H1 (cell line): ENCODE data around the gene MOB1B. TPM values are rescaled to one million over a fixed set of nuclear protein-coding genes. Genes with fewer than 3 reads are reported as not detected.

Experiments
- CTCF ChIA-PET: fragments of 300-600 bp; sonication (Branson Sonifier 250); formaldehyde crosslinking; loops from one replicate; lab custom pipeline; 2021; ENCODE audit not compliant: partially characterized antibody; lab: Charles Lee
- POLR2A ChIA-PET: fragments of 300-600 bp; sonication (Branson Sonifier 250); formaldehyde crosslinking; loops from one replicate; lab custom pipeline; 2021; ENCODE audit warnings: inconsistent platforms; ENCODE audit not compliant: partially characterized antibody; lab: Charles Lee
- DNase-seq, 2 experiments: peaks; one replicate each; pipeline versions ENCODE4 v3.0.0 to v3.0.0-alpha.2; 2010 to 2022; ENCODE audit warnings: low spot score in 2 of 2, low read depth in 1 of 2, mixed read lengths in 1 of 2
- FAIRE-seq: peaks from 2 replicates; lab custom pipeline; 2011; peaks lifted over from hg19 to GRCh38; lab: Jason Lieb, UNC
- H2AFZ ChIP-seq: 2 replicates; pipeline ENCODE4 v1.8.1; 2012; ENCODE audit warnings: low read length, inconsistent platforms
- H2AK5ac ChIP-seq: 2 replicates; pipeline ENCODE4 v1.6.1; 2013; ENCODE audit warnings: low read depth, low read length
- H2BK120ac ChIP-seq: replicated peaks from 2 replicates; pipeline ENCODE3; 2013; ENCODE audit warnings: low read depth, low read length, inconsistent platforms
- H2BK12ac ChIP-seq: 2 replicates; pipeline ENCODE4 v1.6.1; 2013; ENCODE audit warnings: low read depth, low read length
- H2BK15ac ChIP-seq: 2 replicates; pipeline ENCODE4 v1.6.1; 2013; ENCODE audit warnings: low read length
- H2BK20ac ChIP-seq: 2 replicates; pipeline ENCODE4 v1.6.1; 2013; ENCODE audit warnings: low read length
- H2BK5ac ChIP-seq: 2 replicates; pipeline ENCODE4 v1.6.1; 2013; ENCODE audit warnings: low read depth, low read length
- H3K14ac ChIP-seq: 2 replicates; pipeline ENCODE4 v1.6.1; 2013; ENCODE audit warnings: inconsistent platforms; ENCODE audit not compliant: insufficient read length
- H3K18ac ChIP-seq: 2 replicates; pipeline ENCODE4 v1.6.1; 2013; ENCODE audit warnings: low read length; ENCODE audit errors: extremely low read depth
- H3K23ac ChIP-seq: 2 replicates; pipeline ENCODE4 v1.6.1; 2013; ENCODE audit warnings: inconsistent platforms; ENCODE audit not compliant: insufficient read length
- H3K23me2 ChIP-seq: 2 replicates; pipeline ENCODE4 v1.6.1; 2013; ENCODE audit warnings: low read depth, low read length
- H3K27ac ChIP-seq: 2 replicates; pipeline ENCODE4 v1.6.1; 2011; ENCODE audit warnings: low read depth, low read length, inconsistent platforms
- H3K27me3 ChIP-seq, 4 experiments: replicated peaks in 1 of 4; 1 replicate in 1 of 4; 2 replicates in 3 of 4; pipeline versions ENCODE4 v1.6.1 to v1.8.1; 2011 to 2013; ENCODE audit warnings: low read length in 3 of 4, mild to moderate bottlenecking in 3 of 4, inconsistent platforms in 2 of 4, mixed read lengths in 2 of 4, moderate library complexity in 1 of 4; ENCODE audit not compliant: control insufficient read depth in 3 of 4, insufficient read depth in 3 of 4; ENCODE audit errors: extremely low read depth in 1 of 4
- H3K36me3 ChIP-seq, 4 experiments: 2 replicates each; pipeline versions ENCODE4 v1.6.1 to v1.8.1; 2011 to 2013; ENCODE audit warnings: mild to moderate bottlenecking in 4 of 4, low read length in 3 of 4, moderate library complexity in 2 of 4, control low read depth in 1 of 4, inconsistent platforms in 1 of 4; ENCODE audit not compliant: insufficient read depth in 4 of 4, control insufficient read depth in 2 of 4
- H3K4ac ChIP-seq: replicated peaks from 2 replicates; pipeline ENCODE3; 2013; ENCODE audit warnings: low read length, low read depth, mixed read lengths, inconsistent platforms; ENCODE audit not compliant: insufficient read length
- H3K4me1 ChIP-seq, 4 experiments: replicated peaks in 1 of 4; 1 replicate in 1 of 4; 2 replicates in 3 of 4; pipeline versions ENCODE4 v1.6.1 to v1.8.1; 2011 to 2013; ENCODE audit warnings: low read length in 3 of 4, inconsistent platforms in 2 of 4, mixed read lengths in 1 of 4; ENCODE audit not compliant: insufficient read depth in 4 of 4, control insufficient read depth in 3 of 4
- H3K4me2 ChIP-seq, 2 experiments: 2 replicates each; pipeline versions ENCODE4 v1.6.1 to v1.8.1; 2011 to 2013; ENCODE audit warnings: low read depth in 2 of 2, low read length in 2 of 2, control low read depth in 1 of 2, inconsistent platforms in 1 of 2, mild to moderate bottlenecking in 1 of 2; ENCODE audit not compliant: insufficient read depth in 1 of 2
- H3K4me3 ChIP-seq, 4 experiments: fragments of 200-600, 300-600 bp in 1 of 4; sonication (generic), shearing (Covaris generic), sonication (Bioruptor Twin) in 1 of 4; 2 replicates each; pipeline versions ENCODE4 v1.5.1 to v1.8.1; 2011 to 2016; ENCODE audit warnings: low read length in 4 of 4, low read depth in 3 of 4, control low read depth in 2 of 4, inconsistent platforms in 2 of 4, mild to moderate bottlenecking in 2 of 4, mixed read lengths in 1 of 4, moderate library complexity in 1 of 4; ENCODE audit not compliant: insufficient read depth in 2 of 4; ENCODE audit errors: extremely low read depth in 1 of 4
- H3K56ac ChIP-seq: replicated peaks from 2 replicates; pipeline ENCODE3; 2013; ENCODE audit warnings: low read depth, mild to moderate bottlenecking, mixed read lengths, low read length, inconsistent platforms; ENCODE audit not compliant: insufficient read length
- H3K79me1 ChIP-seq: 2 replicates; pipeline ENCODE4 v1.6.1; 2013; ENCODE audit warnings: low read depth, low read length, control low read depth
- H3K79me2 ChIP-seq, 2 experiments: 2 replicates each; pipeline versions ENCODE4 v1.6.1 to v1.8.1; 2012 to 2013; ENCODE audit warnings: low read length in 2 of 2, mild to moderate bottlenecking in 2 of 2, inconsistent platforms in 1 of 2; ENCODE audit not compliant: insufficient read depth in 2 of 2, control insufficient read depth in 1 of 2
- H3K9ac ChIP-seq, 4 experiments: replicated peaks in 1 of 4; 1 replicate in 1 of 4; 2 replicates in 3 of 4; pipeline versions ENCODE4 v1.6.1 to v1.8.1; 2011 to 2013; ENCODE audit warnings: low read depth in 3 of 4, low read length in 3 of 4, control low read depth in 2 of 4, mild to moderate bottlenecking in 2 of 4, moderate library complexity in 2 of 4, inconsistent platforms in 1 of 4; ENCODE audit errors: extremely low read depth in 1 of 4
- H3K9me3 ChIP-seq, 2 experiments: 2 replicates each; pipeline versions ENCODE4 v1.6.1 to v1.8.1; 2012 to 2013; ENCODE audit warnings: mild to moderate bottlenecking in 2 of 2, moderate library complexity in 2 of 2, control low read depth in 1 of 2, inconsistent platforms in 1 of 2, low read depth in 1 of 2, low read length in 1 of 2, mixed read lengths in 1 of 2; ENCODE audit not compliant: insufficient read depth in 2 of 2
- H4K20me1 ChIP-seq, 2 experiments: replicated peaks in 1 of 2; 2 replicates each; pipeline versions ENCODE3 to v1.8.1; 2011 to 2013; ENCODE audit warnings: inconsistent platforms in 2 of 2, low read length in 2 of 2, mild to moderate bottlenecking in 1 of 2; ENCODE audit not compliant: insufficient read depth in 2 of 2, control insufficient read depth in 1 of 2
- H4K5ac ChIP-seq: 2 replicates; pipeline ENCODE4 v1.6.1; 2013; ENCODE audit warnings: low read length, low read depth, mixed read lengths, inconsistent platforms; ENCODE audit not compliant: insufficient read length
- H4K8ac ChIP-seq: 2 replicates; pipeline ENCODE4 v1.8.0; 2013; ENCODE audit warnings: mild to moderate bottlenecking, moderate library complexity, low read length, inconsistent platforms; ENCODE audit not compliant: insufficient read depth; ENCODE audit errors: extremely low read depth
- H4K91ac ChIP-seq: replicated peaks from 2 replicates; pipeline ENCODE3; 2013; ENCODE audit warnings: low read length, mixed read lengths, inconsistent platforms; ENCODE audit not compliant: insufficient read length
- RBBP5 ChIP-seq: IDR thresholded peaks from 2 replicates; pipeline ENCODE4 v1.7.1; 2012; ENCODE audit warnings: low read depth, mild to moderate bottlenecking, inconsistent platforms, low read length, moderate library complexity, borderline replicate concordance
- TAF7 ChIP-seq: optimal IDR thresholded peaks from 2 replicates; pipeline ENCODE3; 2011; ENCODE audit warnings: low read depth, mild to moderate bottlenecking, inconsistent platforms, low read length, moderate library complexity, borderline replicate concordance
- WGBS, 2 experiments: shearing (Covaris generic) in 1 of 2; methylation state at CpG; one replicate each; pipeline versions ENCODE4 v1.1.6 to v1.1.7; 2013 to 2015; ENCODE audit warnings: low lambda C conversion rate in 2 of 2, mixed read lengths in 2 of 2, inconsistent platforms in 1 of 2, low coverage in 1 of 2, missing lambda C conversion rate in 1 of 2; ENCODE audit not compliant: insufficient replicate concordance in 2 of 2, insufficient coverage in 1 of 2, insufficient read length in 1 of 2; ENCODE audit errors: extremely low coverage in 1 of 2, missing lambda C conversion rate in 1 of 2; 5-methylcytosine and 5-hydroxymethylcytosine counted together
- polyA plus RNA-seq, 7 experiments: library from polyadenylated mRNA; depleted of rRNA in 3 of 7; stranded (reverse) in 5 of 7; unstranded in 2 of 7; fragments of >200 nt in 5 of 7; fragments of 200-250 nt in 2 of 7; gene quantifications; 1 replicate in 5 of 7; 2 replicates in 1 of 7; 4 replicates in 1 of 7; pipeline versions ENCODE4 v1.2.1 to v1.2.3, GENCODE V29; 2011 to 2013; ENCODE audit warnings: missing spikeins in 2 of 7, mixed read lengths in 2 of 7
- total RNA-seq: library from RNA; stranded (reverse); fragmentation: NEBNext Ultra II Directional; extraction: Animal tissue kit (Norgen Biotek cat#: 25700); gene quantifications from 2 replicates; pipeline ENCODE4 v1.2.1, GENCODE V29; 2021

MOB1B gene
- total and polyA plus RNA-seq, 2 of the 8 experiments (the other 6 are each of a cell fraction or from before 2014, with no cell fraction given): 3.8 to 33.5 TPM

- no peak overlapping the region for H2AK5ac ChIP-seq
- no peaks in the 10 kb centered on the region for H3K23me2 ChIP-seq
- H4K20me1 ChIP-seq: peaks cover 0 to 3% of the 10 kb centered on the region in 2 experiments
- peaks cover 0 to 74% of the 10 kb centered on the region in 2 experiments; a peak in 3 of 4 replicates for H3K79me2 ChIP-seq
- H3K79me1 ChIP-seq: peaks cover 6% of the 10 kb centered on the region
- H3K9ac ChIP-seq: no peak overlapping the region
- H2BK15ac ChIP-seq: no peak overlapping the region
- no peak overlapping the region for H3K4me2 ChIP-seq
- CTCF ChIA-PET: no interaction called here
- no peak overlapping the region for H3K27ac ChIP-seq
- H3K4me1 ChIP-seq: no peaks in the 10 kb centered on the region; a peak in 2 of 7 replicates
- POLR2A ChIA-PET: interaction anchor here (1.2 kb wide), 1 partner anchor 9 kb away, joined by 3 read pairs; no protein-coding TSS in a partner anchor
- no peak overlapping the region for H2BK12ac ChIP-seq
- FAIRE-seq: no peak
- H3K18ac ChIP-seq: no peak overlapping the region
- no peak overlapping the region for H3K56ac ChIP-seq
- H3K4me3 ChIP-seq: no peak overlapping the region
- no peak for TF ChIP-seq TAF7
- no peak for TF ChIP-seq RBBP5
- TF ChIP-seq, all 59 proteins: peak for 0
- no peak overlapping the region for H3K14ac ChIP-seq
- no peaks in the 10 kb centered on the region for H3K27me3 ChIP-seq
- DNase-seq: no peak
- no peak overlapping the region for H2BK120ac ChIP-seq
- no peak overlapping the region for H2BK5ac ChIP-seq
- 92% methylated on average over 4 of the region's 4 CpGs; no CpG with 5 or more reads in 1 of the 2 experiments for WGBS, 2 experiments
- no peak overlapping the region for H2BK20ac ChIP-seq
- no peak overlapping the region for H4K5ac ChIP-seq
- H4K91ac ChIP-seq: no peak overlapping the region
- H4K8ac ChIP-seq: no peak overlapping the region
- no peaks in the 10 kb centered on the region for H3K36me3 ChIP-seq
- H3K4ac ChIP-seq: no peak overlapping the region
- no peaks in the 10 kb centered on the region for H3K9me3 ChIP-seq
- no peak overlapping the region for H2AFZ ChIP-seq
- H3K23ac ChIP-seq: no peak overlapping the region
Measured at GRCh38 chr4:70936200-70936787, 34.1 kb downstream of the MOB1B start.
